Activated naive CD4-positive, alpha-beta T cell treated with anti-CD3 and anti-CD28 coated beads for 36 hours (primary cell): ENCODE data around the gene PIEZO2. TPM values are rescaled to one million over a fixed set of nuclear protein-coding genes. Genes with fewer than 3 reads are reported as not detected.

Experiments
- CTCF ChIA-PET: fragments of 350-600 bp; sonication (Branson Sonifier 250); formaldehyde crosslinking; loops from one replicate; lab custom pipeline; 2021; ENCODE audit warnings: antibody characterized with exemption; lab: Charles Lee
- DNase-seq: peaks from one replicate; pipeline ENCODE4 v3.0.0-alpha.2; 2020
- H3K27ac Mint-ChIP-seq: one replicate; pipeline ENCODE4 v1.8.0; 2021; ENCODE audit warnings: mild to moderate bottlenecking, mixed read lengths
- H3K27me3 Mint-ChIP-seq: one replicate; pipeline ENCODE4 v1.8.0; 2021; ENCODE audit warnings: low read depth, mixed read lengths
- H3K36me3 Mint-ChIP-seq: one replicate; pipeline ENCODE4 v1.8.0; 2021; ENCODE audit warnings: low read depth, mixed read lengths
- H3K4me1 Mint-ChIP-seq: one replicate; pipeline ENCODE4 v1.8.0; 2021; ENCODE audit warnings: low read depth, mixed read lengths
- H3K4me3 Mint-ChIP-seq: one replicate; pipeline ENCODE4 v1.8.0; 2021; ENCODE audit warnings: mild to moderate bottlenecking, moderate library complexity, mixed read lengths
- H3K9me3 Mint-ChIP-seq: one replicate; pipeline ENCODE4 v1.8.0; 2021; ENCODE audit warnings: mixed read lengths
- intact Hi-C: fragments of 100-400 bp; cut with micrococcal nuclease; formaldehyde crosslinking; loops from one replicate; pipeline ENCODE4 v1.15.1; 2023
- total RNA-seq, 2 experiments: library from RNA; stranded (reverse); gene quantifications; one replicate each; pipeline ENCODE4 v1.2.3, GENCODE V29; 2021

The PIEZO2 gene
- total RNA-seq, 2 experiments from 2014 or later: not detected

GRCh38 chr18:11096839-11097750, 52.3 kb downstream of the PIEZO2 start:
- Mint-ChIP-seq H3K27me3 (no peaks in the 10 kb centered on the region), H3K36me3 (no peaks in the 10 kb centered on the region), H3K4me1 (no peaks in the 10 kb centered on the region), H3K27ac (no peak overlapping the region), H3K9me3 (no peaks in the 10 kb centered on the region), H3K4me3 (no peak overlapping the region)
- intact Hi-C loops: no loop called here
- CTCF ChIA-PET: no interaction called here
- no peak for DNase-seq

- intact Hi-C loops: no loop called here
- CTCF ChIA-PET: no interaction called here
- no peaks in the 10 kb centered on the region for H3K4me1 Mint-ChIP-seq
These were observed 53.0 kb downstream of the PIEZO2 start for GRCh38 chr18:11096411-11096810.

GRCh38 chr18:11095674-11096293, 53.6 kb downstream of the PIEZO2 start:
- Mint-ChIP-seq H3K27me3 (peaks cover 4% of the 10 kb centered on the region), H3K4me1 (no peaks in the 10 kb centered on the region), H3K9me3 (no peaks in the 10 kb centered on the region), H3K4me3 (no peak overlapping the region), H3K27ac (no peak overlapping the region), H3K36me3 (no peaks in the 10 kb centered on the region)
- intact Hi-C loops: no loop called here
- CTCF ChIA-PET: no interaction called here
- no peak for DNase-seq

More at GRCh38 chr18:11096411-11096810, 53.0 kb downstream of the PIEZO2 start:
- Mint-ChIP-seq H3K27me3 (peaks cover 4% of the 10 kb centered on the region), H3K9me3 (no peaks in the 10 kb centered on the region), H3K27ac (no peak overlapping the region), H3K4me3 (no peak overlapping the region), H3K36me3 (no peaks in the 10 kb centered on the region)
- no peak for DNase-seq

GRCh38 chr18:11095211-11095610, 54.2 kb downstream of the PIEZO2 start:
- Mint-ChIP-seq H3K36me3 (no peaks in the 10 kb centered on the region), H3K9me3 (no peaks in the 10 kb centered on the region), H3K4me1 (no peaks in the 10 kb centered on the region), H3K27ac (no peak overlapping the region), H3K27me3 (peaks cover 4% of the 10 kb centered on the region), H3K4me3 (no peak overlapping the region)
- no peak for DNase-seq
- intact Hi-C loops: no loop called here
- CTCF ChIA-PET: no interaction called here

- no peaks in the 10 kb centered on the region for H3K36me3 Mint-ChIP-seq
- peaks cover 11% of the 10 kb centered on the region for H3K27me3 Mint-ChIP-seq
- no peak overlapping the region for H3K4me3 Mint-ChIP-seq
- H3K27ac Mint-ChIP-seq: no peak overlapping the region
- intact Hi-C loops: no loop called here
- CTCF ChIA-PET: no interaction called here
- H3K4me1 Mint-ChIP-seq: no peaks in the 10 kb centered on the region
- H3K9me3 Mint-ChIP-seq: no peaks in the 10 kb centered on the region
- DNase-seq: no peak
These were observed 57.6 kb downstream of the PIEZO2 start for GRCh38 chr18:11091746-11092145.

GRCh38 chr18:11089931-11090715, 59.2 kb downstream of the PIEZO2 start:
- Mint-ChIP-seq H3K4me3 (no peak overlapping the region), H3K27ac (no peak overlapping the region), H3K36me3 (no peaks in the 10 kb centered on the region), H3K27me3 (peaks cover 13% of the 10 kb centered on the region), H3K9me3 (no peaks in the 10 kb centered on the region), H3K4me1 (no peaks in the 10 kb centered on the region)
- intact Hi-C loops: no loop called here
- CTCF ChIA-PET: interaction anchor here (0.7 kb wide), 1 partner anchor 1033 kb away, joined by 3 read pairs; no protein-coding TSS in a partner anchor
- DNase-seq: no peak

GRCh38 chr18:11081009-11081532, 68.3 kb downstream of the PIEZO2 start:
- intact Hi-C loops: no loop called here
- Mint-ChIP-seq H3K4me3 (no peak overlapping the region), H3K27ac (no peak overlapping the region), H3K36me3 (no peaks in the 10 kb centered on the region), H3K4me1 (no peaks in the 10 kb centered on the region), H3K27me3 (peaks cover 3% of the 10 kb centered on the region), H3K9me3 (no peaks in the 10 kb centered on the region)
- CTCF ChIA-PET: no interaction called here
- DNase-seq: no peak

- DNase-seq: no peak
- Mint-ChIP-seq H3K4me3 (no peak overlapping the region), H3K4me1 (no peaks in the 10 kb centered on the region), H3K9me3 (no peaks in the 10 kb centered on the region), H3K36me3 (no peaks in the 10 kb centered on the region), H3K27me3 (no peaks in the 10 kb centered on the region), H3K27ac (no peak overlapping the region)
- intact Hi-C loops: no loop called here
- CTCF ChIA-PET: no interaction called here
These were observed 70.9 kb downstream of the PIEZO2 start for GRCh38 chr18:11078491-11078890.

GRCh38 chr18:11077548-11078187, 71.7 kb downstream of the PIEZO2 start:
- Mint-ChIP-seq H3K36me3 (no peaks in the 10 kb centered on the region), H3K27me3 (no peaks in the 10 kb centered on the region), H3K4me1 (no peaks in the 10 kb centered on the region), H3K4me3 (no peak overlapping the region), H3K9me3 (no peaks in the 10 kb centered on the region), H3K27ac (no peak overlapping the region)
- CTCF ChIA-PET: no interaction called here
- intact Hi-C loops: no loop called here
- DNase-seq: no peak

- no peak overlapping the region for H3K27ac Mint-ChIP-seq
- H3K4me1 Mint-ChIP-seq: no peaks in the 10 kb centered on the region
- no peaks in the 10 kb centered on the region for H3K27me3 Mint-ChIP-seq
- no peak overlapping the region for H3K4me3 Mint-ChIP-seq
- CTCF ChIA-PET: no interaction called here
- no peaks in the 10 kb centered on the region for H3K36me3 Mint-ChIP-seq
- no peaks in the 10 kb centered on the region for H3K9me3 Mint-ChIP-seq
- intact Hi-C loops: no loop called here
- DNase-seq: no peak
These were observed 74.5 kb downstream of the PIEZO2 start for GRCh38 chr18:11074889-11075288.

- CTCF ChIA-PET: no interaction called here
These were observed 75.4 kb downstream of the PIEZO2 start for GRCh38 chr18:11073971-11074370.

GRCh38 chr18:11072632-11073031, 76.7 kb downstream of the PIEZO2 start:
- CTCF ChIA-PET: no interaction called here
- no peak for DNase-seq
- Mint-ChIP-seq H3K27me3 (no peaks in the 10 kb centered on the region), H3K4me3 (no peak overlapping the region), H3K9me3 (no peaks in the 10 kb centered on the region), H3K4me1 (no peaks in the 10 kb centered on the region), H3K36me3 (no peaks in the 10 kb centered on the region), H3K27ac (no peak overlapping the region)
- intact Hi-C loops: no loop called here

More at GRCh38 chr18:11073971-11074370, 75.4 kb downstream of the PIEZO2 start:
- no peaks in the 10 kb centered on the region for H3K9me3 Mint-ChIP-seq
- H3K4me3 Mint-ChIP-seq: no peak overlapping the region
- H3K4me1 Mint-ChIP-seq: no peaks in the 10 kb centered on the region
- DNase-seq: no peak
- intact Hi-C loops: no loop called here
- no peak overlapping the region for H3K27ac Mint-ChIP-seq
- no peaks in the 10 kb centered on the region for H3K27me3 Mint-ChIP-seq
- no peaks in the 10 kb centered on the region for H3K36me3 Mint-ChIP-seq
